K562 (cell line): ENCODE measurements around the gene SPATA32.

Experiments
- CTCF ChIP-seq, 3 experiments: IDR thresholded peaks in 2 of 3; conservative IDR thresholded peaks in 1 of 3; 2 replicates each; pipeline ENCODE4 v1.5.1; 2011 to 2012; ENCODE audit warnings: low read length in 3 of 3, mild to moderate bottlenecking in 3 of 3, control low read depth in 2 of 3, improper control_type of control experiment in 1 of 3, inconsistent platforms in 1 of 3, low read depth in 1 of 3, mixed read lengths in 1 of 3, moderate library complexity in 1 of 3; ENCODE audit not compliant: insufficient read depth in 2 of 3
- KDM1A ChIP-seq, 2 experiments: fragments of 450-650 bp; IDR thresholded peaks; 2 replicates each; pipeline ENCODE4 v1.6.1; 2016; ENCODE audit warnings: mild to moderate bottlenecking in 2 of 2
- PCBP2 ChIP-seq: fragments of 200-400 bp; formaldehyde crosslinking; IDR thresholded peaks from 2 replicates; pipeline ENCODE4 v1.6.1; 2018; ENCODE audit warnings: low read length, low read depth, mild to moderate bottlenecking, moderate library complexity; ENCODE audit not compliant: poor library complexity, severe bottlenecking
- POLR2A ChIP-seq: fragments of 450-650 bp; conservative IDR thresholded peaks from 2 replicates; pipeline ENCODE4 v1.6.1; 2016
- ZBTB40 ChIP-seq, 2 experiments: fragments of 450-650 bp in 1 of 2; sonication (generic) in 1 of 2; formaldehyde crosslinking in 1 of 2; IDR thresholded peaks; 2 replicates each; pipeline versions ENCODE4 v1.7.1 to v1.9.0; 2016 to 2022; ENCODE audit warnings: inconsistent platforms in 1 of 2, mild to moderate bottlenecking in 1 of 2, missing genetic modification reagents in 1 of 2
- ZNF175 ChIP-seq: fragments of 200-800 bp; sonication (Bioruptor generic); IDR thresholded peaks from 2 replicates; pipeline ENCODE4 v1.6.1; 2016; ENCODE audit warnings: low read depth, mild to moderate bottlenecking, missing genetic modification characterization, missing compliant biosample characterization
- ZNF324 ChIP-seq: fragments of 250-450 bp; sonication (Bioruptor Pico); IDR thresholded peaks from 2 replicates; pipeline ENCODE4 v1.4.0; 2020; ENCODE audit warnings: mild to moderate bottlenecking

- TF ChIP-seq KDM1A (IDR thresholded peaks at IDR 0.05) (no peak), POLR2A (no peak), ZNF175 (no peak), PCBP2 (no peak), CTCF (IDR thresholded peaks at IDR 0.05 in 2 of 3, conservative IDR thresholded peaks at IDR 0.05 in 1 of 3; ENCODE audit: insufficient read depth in 2 of 3, low read depth in 1 of 3, low read length in 3 of 3) (no peak), ZBTB40 (IDR thresholded peaks at IDR 0.05) (no peak), ZBTB40 (CRISPR knock-in tag; IDR thresholded peaks at IDR 0.05) (no peak), ZNF324 (CRISPR knock-in tag) (no peak)
Observed at GRCh38 chr17:45220079-45220478, 41.8 kb downstream of the SPATA32 start.
